Activated CD4-positive, alpha-beta T cell treated with anti-CD3 and anti-CD28 coated beads, Interleukin-2, Interleukin-6, amounts not matched to agents 100 ng/mL and 50 ng/mL, durations not matched to agents 16 hours and 8 hours (primary cell): ENCODE results near the gene CAPN11.

Source experiments
- DNase-seq: peaks from one replicate; pipeline ENCODE4 v3.0.0-alpha.2; 2020

CAPN11 gene

GRCh38 chr6:44158770-44159228 is at the start of gene CAPN11:
Gene CAPN11 (plus strand): TSS chr6:44158820. CDS start chr6:44158849, 29 bp downstream.
- no peak for DNase-seq

- no peak for DNase-seq
These were observed 49.4 kb upstream of the CAPN11 start for GRCh38 chr6:44109212-44109611.

- DNase-seq: no peak
These were observed 48.5 kb upstream of the CAPN11 start for GRCh38 chr6:44110005-44110676.

- DNase-seq: no peak
These were observed 47.7 kb upstream of the CAPN11 start for GRCh38 chr6:44110966-44111365.

GRCh38 chr6:44111434-44112417 is 46.9 kb upstream of the CAPN11 start:
- DNase-seq: no peak

DNA sequence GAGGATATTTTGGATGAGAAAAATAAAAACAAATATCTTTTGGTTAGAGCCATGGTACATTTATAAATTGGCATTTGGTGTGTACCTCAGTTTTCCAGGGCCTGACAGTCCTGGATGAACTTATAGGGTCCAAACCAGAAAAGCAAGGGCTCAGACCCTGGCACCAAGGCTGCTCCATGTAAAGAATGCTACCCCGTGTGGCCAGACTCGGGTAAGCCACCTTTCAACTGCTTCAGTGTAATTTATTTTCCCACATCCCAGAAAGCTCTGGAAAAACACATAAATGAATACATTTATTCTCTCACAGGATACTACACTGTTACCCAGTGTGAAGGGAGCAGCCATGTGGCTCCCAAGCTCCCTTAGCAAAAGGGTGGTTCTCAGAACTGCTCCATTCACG is 45.2 kb upstream of the CAPN11 start:
- no peak for DNase-seq

GRCh38 chr6:44115866-44116265 is 42.8 kb upstream of the CAPN11 start:
- DNase-seq: no peak

DNA sequence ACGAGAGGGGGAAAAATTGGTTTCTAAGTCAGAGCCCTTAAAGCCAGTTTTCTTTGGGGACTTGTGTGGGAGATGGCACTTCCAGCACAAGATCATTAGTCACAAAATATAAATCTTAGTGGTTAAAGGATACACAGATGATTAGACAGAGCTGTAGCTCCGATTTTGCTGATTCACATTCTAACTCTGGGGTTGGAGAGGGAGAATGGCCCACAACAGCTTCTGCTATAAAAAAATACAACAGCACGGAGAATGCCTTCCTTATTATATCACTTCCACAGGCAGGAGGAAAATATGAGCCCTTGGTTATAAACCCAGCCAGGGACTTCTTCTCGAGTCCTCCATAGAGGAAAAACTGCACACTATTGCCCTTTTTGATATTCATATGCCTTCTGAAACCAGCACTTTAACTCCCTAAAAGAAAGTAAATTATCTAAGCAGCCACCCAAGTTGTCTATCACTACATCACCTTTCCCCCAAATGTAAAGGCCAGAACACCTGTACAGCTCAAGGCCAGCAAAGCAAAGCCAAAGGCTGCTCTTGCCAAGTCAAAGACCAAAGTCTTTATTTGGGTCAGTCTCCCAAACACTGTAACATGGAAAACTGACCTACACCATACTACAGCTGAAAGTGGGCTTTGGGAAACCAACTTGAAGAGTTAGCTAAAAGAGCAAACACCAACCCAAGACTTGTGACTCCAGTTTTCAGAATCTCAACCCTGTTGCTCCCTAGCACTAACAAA is 41.8 kb upstream of the CAPN11 start:
- DNase-seq: no peak

DNA sequence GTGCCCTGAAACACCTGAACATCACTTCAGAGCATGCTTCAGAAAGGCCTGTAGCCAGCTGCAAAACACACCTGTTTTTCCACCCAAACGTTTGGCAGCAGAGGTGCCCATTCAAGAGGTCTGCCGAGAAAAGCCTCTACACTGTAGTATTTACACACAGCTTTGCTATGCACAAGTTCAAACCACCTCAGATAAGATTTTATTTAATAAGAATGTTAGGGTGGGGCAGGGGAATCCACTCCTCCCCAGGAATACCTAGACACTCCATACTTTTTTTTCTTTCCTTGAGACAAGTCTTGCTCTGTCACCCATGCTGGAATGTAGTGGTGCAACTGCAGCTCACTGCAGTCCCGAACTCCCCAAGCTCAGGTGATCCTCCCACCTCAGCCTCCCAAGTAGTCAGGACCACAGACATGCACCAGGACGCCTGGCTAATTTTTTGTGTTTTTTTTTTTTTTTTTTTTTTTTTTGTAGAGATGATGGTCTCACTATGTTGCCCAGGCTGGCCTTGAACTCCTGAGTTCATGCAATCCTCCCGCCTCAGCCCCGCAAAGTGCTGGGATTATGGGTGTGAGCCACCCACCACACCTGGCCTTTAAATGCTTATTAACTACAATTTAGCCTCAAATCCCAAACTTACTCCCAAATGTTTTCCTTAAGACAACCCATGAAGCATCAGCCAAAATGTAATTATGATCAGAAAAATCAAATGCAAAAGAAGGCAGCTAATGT is 41.1 kb upstream of the CAPN11 start:
- no peak for DNase-seq

GRCh38 chr6:44119704-44120262 is 38.8 kb upstream of the CAPN11 start:
- DNase-seq: no peak

DNA sequence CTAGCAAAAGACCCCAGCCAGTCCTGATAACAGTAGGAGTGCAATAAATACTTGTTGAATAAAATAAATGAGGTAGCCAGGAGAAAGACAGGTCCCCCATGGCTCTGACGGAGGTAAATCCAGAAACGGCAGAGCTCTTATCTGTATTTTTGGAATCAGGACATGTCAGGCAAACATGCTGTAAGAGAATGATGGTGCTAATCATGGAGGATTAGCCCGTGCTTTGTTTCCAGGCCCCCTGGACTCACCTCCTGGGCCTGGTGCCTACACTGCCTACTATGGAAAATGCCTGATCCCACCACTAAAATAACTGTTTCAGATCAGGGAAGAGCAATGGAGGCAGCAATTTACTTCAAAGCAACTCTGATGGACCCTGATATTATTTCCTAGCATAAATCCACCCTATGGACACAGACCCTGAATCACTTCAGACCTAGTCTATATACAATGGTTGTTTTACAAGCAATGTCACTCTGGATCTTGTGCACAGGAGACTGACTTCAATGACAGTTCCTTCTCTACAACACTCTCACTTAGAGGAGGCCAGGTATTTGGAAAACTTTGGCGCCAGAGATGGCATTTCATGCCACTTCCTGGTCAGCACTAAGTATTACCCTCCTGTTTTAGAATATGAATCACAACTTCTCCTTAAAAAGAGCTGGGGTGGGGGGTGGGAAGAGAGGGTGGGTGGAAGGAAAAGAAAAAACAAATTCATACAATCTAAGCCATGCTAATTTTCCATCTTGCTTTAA is 37.8 kb upstream of the CAPN11 start:
- no peak for DNase-seq

DNA sequence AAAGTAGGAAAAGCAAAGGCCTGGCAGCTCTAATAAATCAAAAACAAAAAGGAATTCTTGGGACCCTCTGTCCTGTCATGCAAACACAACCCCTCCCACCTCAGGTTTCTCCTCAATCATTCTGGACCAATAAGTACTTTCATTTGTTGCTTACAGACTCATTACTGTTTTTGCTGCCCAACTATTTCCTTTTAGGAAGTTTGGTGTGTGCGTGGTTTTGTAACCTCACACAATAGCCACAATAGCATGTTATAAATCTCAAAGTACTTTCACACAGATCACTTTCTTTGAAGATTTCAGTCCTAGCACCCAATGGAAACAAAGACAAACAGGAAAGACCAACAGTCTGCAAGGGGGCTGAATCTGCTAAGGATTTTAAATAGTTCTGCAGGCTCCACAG is 35.8 kb upstream of the CAPN11 start:
- peak; percentile 53 for DNase-seq

- DNase-seq: no peak
These were observed 35.1 kb upstream of the CAPN11 start for GRCh38 chr6:44123544-44123943.

DNA sequence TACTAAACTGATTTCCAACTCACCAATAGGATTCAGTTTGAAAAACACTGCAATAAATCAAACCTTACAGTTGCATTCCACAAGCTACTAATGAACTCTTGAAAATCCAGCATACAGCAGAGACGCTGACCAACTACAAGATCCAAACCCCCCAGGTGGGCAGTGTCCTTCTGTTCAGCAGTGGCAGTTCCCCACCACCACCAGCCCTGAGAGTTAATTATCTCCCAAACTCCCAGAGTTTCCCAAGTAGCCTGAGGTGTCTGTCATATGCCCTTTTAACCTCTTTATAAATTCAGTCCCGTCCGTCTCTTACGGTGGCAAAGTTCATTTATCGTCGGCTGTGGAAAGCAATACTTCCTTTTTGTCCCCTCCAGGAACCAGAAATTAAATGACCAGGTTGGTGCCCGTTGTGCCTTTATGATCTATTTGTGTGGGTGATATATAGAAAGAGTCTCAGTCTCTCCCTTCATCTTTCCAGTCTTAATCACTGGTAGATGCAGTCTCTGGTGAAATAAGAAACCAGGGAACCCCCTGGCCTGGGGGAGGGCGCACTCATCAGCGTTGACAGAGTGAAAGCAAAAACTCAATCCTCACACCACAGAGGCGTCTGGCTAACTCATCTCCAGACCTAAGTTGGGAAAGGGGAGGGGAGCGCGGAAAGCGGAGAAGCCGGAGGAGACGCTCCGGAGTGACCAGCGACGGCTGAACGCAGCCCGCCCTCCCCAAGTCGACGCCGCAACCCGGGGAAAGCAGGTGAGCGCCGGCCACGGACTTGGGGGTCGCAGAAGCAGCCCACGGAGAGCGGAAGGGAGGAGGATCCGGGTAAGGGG is 32.1 kb upstream of the CAPN11 start:
- peak; percentile 85 for DNase-seq

DNA sequence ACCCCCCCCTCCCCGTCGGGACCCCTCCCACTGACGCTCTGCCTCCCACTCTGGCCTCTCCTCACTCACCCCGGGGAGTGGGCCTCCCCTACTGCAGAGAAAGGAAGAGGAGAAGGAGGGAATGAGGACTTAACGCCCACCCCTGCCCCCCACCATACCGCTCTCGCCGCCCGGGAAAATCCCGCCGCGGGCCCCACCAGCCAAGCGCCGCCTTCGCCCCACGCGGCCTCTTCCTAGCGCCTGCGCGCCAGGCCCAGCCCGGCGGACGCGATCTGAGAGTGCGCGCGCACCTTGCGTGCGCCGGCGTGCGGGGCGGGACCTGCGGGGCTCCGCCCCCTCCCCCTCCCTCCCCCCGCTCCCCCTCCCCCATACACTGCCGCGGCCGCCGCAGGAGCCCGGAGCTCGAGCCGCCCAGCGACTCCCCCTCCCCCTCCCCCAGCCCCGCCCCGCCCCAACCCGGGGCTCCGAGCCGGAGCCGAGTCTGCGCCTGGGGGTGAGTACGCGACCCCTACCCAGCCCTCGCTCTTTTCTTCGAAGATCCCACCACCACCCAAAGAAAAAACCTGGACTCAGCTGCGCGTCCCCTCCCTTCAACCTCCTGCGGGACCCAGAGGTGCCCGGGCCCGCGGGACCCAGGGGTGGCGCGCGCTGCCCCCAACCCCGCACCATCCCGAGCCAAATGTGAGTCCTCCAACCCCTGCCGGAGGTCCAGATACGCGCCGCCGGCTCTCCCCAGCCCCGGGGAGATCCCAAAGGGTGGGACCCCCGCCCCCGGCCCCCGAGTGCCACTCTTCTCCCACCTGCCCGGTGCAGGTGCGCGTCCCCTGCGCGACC is 31.2 kb upstream of the CAPN11 start, which contains the start of the genes MRPL14 and TMEM63B:
Gene MRPL14 (minus strand): TSS at position 267 of the 834 bp plus-strand sequence. CDS start 10,841 bp downstream, outside the sequence.
Gene TMEM63B (plus strand): TSS at position 369 of the 834 bp plus-strand sequence. CDS start 7,031 bp downstream, outside the sequence.
- DNase-seq: peak; percentile 94

DNA sequence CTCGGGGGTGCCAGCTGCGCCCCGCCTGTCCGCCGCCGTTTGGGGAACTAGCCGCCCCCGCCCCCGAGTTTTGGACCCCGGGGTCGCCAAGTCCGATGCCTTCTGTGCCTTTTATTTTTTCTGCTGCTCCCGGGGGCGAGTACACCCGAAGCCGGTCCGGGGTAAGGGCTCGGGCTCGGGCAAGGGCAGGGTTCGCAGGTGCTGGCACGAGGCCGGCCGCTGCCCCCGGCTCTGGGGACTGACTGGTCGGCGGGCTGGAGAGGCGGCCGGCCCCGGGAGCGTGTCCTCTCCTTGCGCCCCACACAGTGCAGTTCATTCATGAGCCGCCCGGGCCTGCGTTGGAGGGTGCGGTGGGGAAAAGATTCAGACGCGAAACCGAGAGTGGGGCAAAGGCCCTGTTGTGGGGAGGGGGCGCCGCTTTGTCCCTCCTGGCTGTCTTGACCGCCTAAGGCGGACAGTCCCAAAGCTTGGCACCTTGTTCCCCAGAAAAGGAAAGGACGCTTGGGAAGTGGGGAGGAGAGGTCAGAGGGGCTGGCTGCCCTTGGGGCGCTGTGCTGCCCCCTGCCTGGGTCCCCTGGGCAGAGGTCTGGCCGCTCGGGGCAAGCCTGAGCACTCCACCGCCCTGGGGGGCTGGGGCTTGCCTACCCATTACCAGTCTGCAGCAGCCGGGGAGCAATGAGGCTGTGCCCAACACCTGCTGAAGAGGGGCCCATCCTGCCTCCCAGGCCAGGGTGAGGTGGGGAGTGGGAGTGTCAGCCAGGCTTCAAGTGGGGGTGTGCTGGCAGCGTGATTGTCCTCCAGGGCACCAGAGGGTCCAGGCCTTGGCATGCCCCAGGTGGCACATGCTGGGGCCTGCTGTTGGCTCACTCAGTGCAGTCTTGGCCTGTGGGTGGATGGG is 30.4 kb upstream of the CAPN11 start:
- DNase-seq: no peak

DNA sequence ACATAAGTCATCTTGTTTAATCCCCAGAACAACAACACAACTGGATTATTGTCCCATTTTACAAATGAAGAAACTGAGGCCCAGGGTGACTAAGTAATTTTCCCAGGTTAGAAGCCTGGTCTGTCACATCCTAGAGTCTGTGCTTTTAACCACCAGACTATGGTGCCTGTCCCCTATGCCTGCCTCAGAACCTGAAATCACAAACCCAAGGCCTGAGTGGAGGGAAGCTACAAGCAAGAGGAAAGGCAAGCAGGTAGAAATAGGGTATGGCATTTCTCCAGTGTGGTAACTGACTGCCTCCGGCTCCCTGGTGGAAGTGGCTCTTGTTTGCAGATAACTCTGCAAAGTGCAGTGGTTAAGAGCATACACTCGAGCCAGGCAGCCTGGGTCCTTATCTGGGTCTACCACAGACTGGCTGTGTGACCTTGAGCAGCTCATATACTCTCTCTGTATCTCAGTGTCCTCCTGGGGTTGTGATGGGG is 28.7 kb upstream of the CAPN11 start:
- no peak for DNase-seq

GRCh38 chr6:44131892-44132291 is 26.7 kb upstream of the CAPN11 start:
- DNase-seq: no peak
